GM19395 (cell line): Measurements from ENCODE around the gene ITK.
A peak's percentile ranks its signal among the peaks of the same experiment; 100 is the strongest.
"Not testable (repeated sequence)": the region's sequence is repeated elsewhere in the genome, so short reads cannot be mapped to it uniquely, and the experiment has no call there.

Experiments used
- ATAC-seq: cut with Tn5 transposase; IDR thresholded peaks from one replicate; pipeline ENCODE4 v1.9.1; 2021; ENCODE audit warnings: mild to moderate bottlenecking, moderate library complexity; ENCODE audit not compliant: unreplicated experiment

The ITK gene

GRCh38 chr5:157167214-157167621 is 13.4 kb upstream of the ITK start:
- ATAC-seq, result no peak

GRCh38 chr5:157168286-157168685 is 12.4 kb upstream of the ITK start:
- ATAC-seq, result no peak

- ATAC-seq, result peak; percentile 99
These were observed 8.2 kb upstream of the ITK start for GRCh38 chr5:157172403-157172802.

- ATAC-seq, result no peak
These were observed 5.5 kb upstream of the ITK start for GRCh38 chr5:157175071-157175612.

GRCh38 chr5:157177953-157178352 is 2.7 kb upstream of the ITK start:
- ATAC-seq, result no peak

- ATAC-seq, result no peak
These were observed 1.7 kb upstream of the ITK start for GRCh38 chr5:157178966-157179365.

GRCh38 chr5:157182143-157182757 is 1.6 kb downstream of the ITK start:
- ATAC-seq, result no peak

- no peak for ATAC-seq
These were observed 3.6 kb downstream of the ITK start for GRCh38 chr5:157184117-157184670.

GRCh38 chr5:157185122-157185521 is 4.5 kb downstream of the ITK start:
- not testable (repeated sequence) for ATAC-seq

GRCh38 chr5:157186309-157187045 is 5.8 kb downstream of the ITK start:
- no peak for ATAC-seq

GRCh38 chr5:157187046-157187754 is 6.6 kb downstream of the ITK start:
- no peak for ATAC-seq

GRCh38 chr5:157188270-157188669 is 7.6 kb downstream of the ITK start:
- ATAC-seq, result no peak

GRCh38 chr5:157189223-157189622 is 8.6 kb downstream of the ITK start:
- ATAC-seq, result no peak

- ATAC-seq, result no peak
These were observed 13.2 kb downstream of the ITK start for GRCh38 chr5:157193699-157194424.

- no peak for ATAC-seq
These were observed 15.4 kb downstream of the ITK start for GRCh38 chr5:157196045-157196444.

GRCh38 chr5:157197086-157197485 is 16.4 kb downstream of the ITK start:
- no peak for ATAC-seq

- no peak for ATAC-seq
These were observed 17.8 kb downstream of the ITK start for GRCh38 chr5:157198277-157198986.

GRCh38 chr5:157201857-157202256 is 21.2 kb downstream of the ITK start:
- ATAC-seq, result no peak

GRCh38 chr5:157203417-157203816 is 22.8 kb downstream of the ITK start:
- no peak for ATAC-seq

GRCh38 chr5:157204765-157205164 is 24.1 kb downstream of the ITK start:
- no peak for ATAC-seq
